ENCODE data around the gene CIRBP.
"Not testable (repeated sequence)": the region's sequence is repeated elsewhere in the genome, so short reads cannot be mapped to it uniquely, and the experiment has no call there.

The CIRBP gene

DNA sequence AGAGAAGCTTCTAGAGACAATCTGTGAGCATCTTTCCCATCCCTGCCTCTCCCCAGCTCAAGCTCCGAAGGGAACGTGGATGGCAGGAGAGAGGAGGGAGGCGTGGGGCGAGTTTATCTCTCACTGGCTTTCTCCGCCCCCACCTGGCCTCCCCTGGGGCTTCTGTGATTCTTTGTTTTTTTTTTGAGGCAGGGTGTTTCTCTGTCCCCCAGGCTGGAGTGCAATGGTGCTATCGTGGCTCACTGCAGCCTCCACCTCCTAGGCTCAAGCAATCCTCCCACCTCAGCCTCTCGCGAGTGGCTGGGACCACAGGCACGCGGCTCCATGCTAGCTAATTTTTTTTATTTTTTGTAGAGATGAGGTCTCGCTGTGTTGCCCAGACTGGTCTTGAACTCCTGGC is 39.6 kb downstream of the CIRBP start:
- DNase-seq (ENCODE audit: low read depth, low spot score) = no peak

DNA sequence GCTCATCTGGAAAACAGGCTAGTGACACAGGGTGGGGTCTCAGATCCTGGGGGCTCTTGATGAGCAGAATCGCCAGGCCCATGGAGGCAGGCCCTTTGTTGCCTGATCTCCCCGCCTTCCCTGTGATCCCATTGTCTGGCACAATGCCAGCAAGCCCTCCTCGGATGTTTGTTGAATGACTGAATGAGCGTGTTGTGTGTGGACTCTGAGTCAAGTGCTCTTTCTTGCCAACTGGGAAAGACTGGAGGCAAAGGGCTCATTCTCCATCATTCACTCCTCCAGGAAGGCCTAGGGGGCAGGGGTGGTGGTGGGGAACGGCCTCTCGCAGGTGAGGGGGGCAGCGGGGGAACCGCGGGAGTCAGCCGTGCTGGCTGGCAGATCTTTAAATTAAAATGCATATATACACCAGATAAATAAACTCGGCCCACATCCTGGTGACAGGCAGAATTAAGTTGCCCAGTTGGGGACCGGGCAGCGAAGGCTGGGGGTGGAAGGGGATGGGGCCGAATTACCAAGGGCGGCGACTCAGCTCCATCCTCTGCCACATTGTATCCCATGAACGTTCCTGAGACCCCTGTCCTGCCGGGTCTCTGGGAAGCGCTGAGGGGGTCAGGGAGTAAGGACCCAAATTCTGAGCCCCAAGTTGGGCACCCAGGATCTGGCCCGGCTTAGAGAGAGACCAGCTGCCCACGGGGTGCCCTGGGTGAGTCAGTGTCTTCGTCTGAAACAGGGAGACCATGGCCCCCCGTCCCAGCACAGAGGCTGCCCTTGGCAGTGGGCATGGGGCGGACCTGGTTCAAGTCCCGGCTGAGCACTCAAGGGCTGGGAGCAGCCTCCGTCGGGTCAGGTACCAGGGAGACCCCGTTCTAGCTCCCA is 41.1 kb downstream of the CIRBP start:
- no peak for DNase-seq (ENCODE audit: low read depth, low spot score)

DNA sequence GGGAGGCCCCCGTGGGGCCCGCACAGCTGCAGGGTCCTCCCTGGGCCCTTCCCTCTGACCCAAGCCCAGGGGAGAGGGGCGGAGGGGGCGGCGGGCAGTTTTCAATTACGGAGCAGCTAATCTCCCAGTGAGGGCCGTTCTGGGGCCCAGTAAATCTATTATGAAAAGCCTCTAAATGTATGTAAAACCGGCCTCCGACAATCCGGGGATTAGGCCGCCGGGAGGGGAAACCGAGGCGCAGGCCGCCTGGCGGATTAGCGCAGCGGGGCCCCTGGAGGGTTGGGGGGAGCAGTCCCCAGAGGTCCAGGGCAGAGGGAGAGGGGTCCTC is 41.7 kb downstream of the CIRBP start:
- DNase-seq (ENCODE audit: low read depth, low spot score) = no peak

DNA sequence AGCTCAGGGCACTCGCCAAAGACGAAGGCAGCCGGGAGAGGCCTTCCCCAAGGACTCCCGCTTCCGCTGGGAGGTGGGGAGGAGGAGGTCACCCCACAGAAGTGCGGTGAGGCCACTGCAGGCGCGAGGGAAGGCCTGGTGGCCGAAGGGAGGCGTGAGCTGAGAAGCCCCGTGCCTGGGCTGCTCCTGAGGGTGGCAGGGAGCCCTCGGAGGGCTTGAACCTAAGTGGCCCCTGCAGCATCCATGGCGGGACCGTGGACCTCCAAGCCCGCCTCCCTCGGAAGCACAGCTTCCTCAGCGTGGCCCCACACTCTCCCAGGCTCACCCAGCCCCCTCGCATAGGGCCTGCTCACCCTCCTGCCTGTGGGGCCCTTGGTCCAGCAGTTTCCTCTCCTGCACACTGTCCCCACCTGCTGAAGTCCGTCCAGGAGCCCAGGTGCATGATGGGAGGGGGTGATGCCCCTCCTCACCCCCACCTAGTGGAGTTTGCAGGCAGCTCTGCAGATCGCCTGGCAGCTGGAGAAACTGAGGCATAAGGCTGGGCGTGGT is 42.5 kb downstream of the CIRBP start:
- no peak for DNase-seq (ENCODE audit: low read depth, low spot score)

DNA sequence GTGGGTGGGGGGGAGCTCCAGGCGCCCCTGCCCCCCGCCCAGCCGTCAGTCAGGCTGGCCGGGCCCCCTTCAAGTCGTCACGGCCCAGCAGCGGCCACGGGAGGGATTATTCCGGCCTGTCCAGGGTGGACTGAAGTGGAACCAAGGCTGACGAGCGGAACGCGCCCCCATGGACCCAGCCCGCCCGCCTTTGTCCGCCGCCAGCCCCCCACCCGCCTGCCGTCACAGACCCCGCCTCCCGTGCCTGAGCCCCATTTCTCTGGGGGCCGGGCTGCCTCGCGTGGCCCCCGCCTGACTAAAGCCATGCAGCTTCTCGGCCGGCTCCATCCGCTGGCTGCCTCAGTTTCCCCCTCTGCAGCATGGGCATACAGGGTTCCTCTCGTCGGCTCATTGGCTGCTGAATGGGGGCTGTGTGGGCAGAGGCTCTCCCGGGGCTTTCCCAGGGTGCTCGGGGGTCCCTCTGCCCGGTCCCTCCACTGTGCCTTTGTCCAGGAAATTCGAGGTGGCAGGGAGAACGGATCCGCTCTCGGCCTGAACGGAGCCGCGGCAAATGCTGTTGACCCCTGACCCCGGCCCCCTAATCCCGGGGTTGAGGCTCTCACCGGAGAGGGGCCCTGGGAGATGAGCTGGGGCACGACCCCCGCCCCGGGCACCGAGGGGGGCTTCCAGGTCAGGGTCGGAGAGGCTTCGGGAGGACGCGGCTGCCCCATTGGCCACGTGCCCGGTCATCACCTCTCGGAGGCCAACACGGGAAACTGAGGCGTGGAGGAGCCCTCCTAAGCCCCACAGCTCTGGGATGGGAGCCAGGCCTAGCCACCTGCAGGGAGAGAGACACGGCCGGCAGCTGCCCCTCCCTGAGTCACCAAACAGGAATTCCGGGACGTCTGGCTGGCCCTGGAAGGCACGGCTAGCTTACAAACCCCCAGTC is 43.9 kb downstream of the CIRBP start:
- DNase-seq (ENCODE audit: low read depth, low spot score) = peak; percentile 75

DNA sequence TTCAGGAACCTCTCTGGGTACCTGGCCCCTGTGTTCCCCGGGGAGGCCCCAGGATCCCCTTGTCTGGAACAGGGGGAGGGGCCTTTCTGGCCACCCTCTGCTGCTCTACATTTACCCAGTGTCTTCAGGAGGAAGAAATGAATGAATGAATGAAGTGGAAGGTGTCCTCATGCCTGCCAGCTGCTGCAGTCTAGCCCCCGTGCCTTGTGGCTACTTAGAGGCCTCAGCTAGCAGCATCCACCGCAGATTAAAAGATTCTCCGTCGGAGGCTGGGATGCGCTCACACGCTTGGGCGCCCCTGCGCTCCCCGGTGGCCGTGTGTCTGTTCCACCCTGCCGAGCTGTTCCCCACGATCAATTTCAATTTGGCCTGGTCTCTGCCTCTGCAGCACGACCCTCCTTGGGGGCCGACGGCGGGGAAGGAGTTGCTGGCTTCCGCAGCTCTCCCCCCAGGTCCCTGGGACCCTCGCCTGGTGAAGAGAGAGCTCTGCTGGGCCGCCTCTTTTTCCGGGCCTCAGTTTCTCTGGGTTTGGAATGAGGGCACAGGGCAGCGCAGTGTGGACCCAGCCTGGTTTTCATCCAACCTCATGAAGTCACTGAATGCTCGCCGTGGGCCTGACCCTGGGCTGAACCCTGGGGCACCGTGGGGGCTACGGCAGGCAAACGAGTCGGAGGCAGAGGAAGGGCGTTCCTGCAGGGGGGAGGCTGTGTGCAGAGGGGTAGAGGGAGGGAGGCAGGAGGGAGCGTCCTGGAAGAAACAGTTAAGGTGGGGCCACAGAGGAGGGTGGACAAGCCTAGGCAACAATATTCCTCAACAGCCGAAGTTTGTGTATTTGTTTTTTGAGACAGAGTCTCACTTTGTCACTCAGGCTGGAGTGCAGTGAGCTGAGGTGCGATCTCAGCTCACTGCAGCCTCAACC is 44.8 kb downstream of the CIRBP start:
- DNase-seq (ENCODE audit: low read depth, low spot score) = no peak

DNA sequence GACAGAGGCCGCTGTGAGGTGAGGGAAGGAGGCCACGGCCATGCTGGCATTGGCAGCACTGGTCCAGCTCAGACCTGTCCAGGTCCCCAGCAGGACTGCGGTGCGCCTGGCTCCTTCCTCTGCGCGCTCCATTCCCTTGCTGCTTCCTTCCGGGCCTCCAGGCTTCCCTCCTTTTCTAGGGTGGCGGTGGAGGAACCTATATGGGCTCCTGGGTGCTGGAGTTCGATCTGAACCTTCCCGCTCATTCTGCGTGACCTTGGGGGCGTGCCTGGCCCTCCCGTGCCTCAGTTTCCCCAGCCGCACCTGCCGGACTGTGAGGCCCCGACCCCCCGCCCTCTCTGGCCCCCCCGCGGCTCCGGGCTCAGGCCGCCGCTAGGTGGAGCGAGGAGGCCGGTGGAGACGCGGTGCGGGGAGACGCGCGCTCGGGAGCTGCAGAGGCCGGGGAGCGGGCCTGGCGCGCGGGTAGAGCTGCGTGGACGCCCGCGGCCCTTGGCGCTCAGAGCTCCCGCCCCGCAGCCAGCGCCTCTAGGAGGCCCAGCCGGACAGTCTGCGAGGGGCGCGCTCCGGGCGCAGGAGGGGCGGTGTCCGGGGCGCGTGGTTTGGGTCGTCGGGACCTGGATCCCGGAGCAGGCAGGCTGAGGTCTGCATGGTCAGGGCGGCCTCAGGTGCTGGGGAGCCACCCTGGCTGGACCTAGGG is 46.5 kb downstream of the CIRBP start:
- peak; percentile 56 for DNase-seq (ENCODE audit: low read depth, low spot score)

DNA sequence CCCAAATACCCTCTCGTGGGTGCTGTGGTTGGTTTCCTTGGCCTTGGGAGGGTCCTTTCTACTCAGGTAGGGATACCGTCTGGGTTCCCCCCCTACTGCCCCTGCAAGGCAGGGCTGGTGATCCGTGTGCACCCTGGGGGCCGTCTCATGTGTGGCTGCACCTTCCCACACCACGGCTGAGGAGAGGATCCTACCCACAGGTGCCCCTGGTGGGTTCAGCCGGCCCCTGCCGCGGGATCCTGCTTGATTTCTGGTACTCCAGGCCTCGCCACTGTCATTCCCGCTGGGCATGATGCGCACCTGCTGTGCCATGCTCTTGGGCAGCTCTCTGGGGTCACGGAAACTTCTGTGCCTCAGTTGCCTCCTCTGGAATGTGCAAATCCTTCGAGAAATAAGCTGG is 47.3 kb downstream of the CIRBP start:
- DNase-seq (ENCODE audit: low read depth, low spot score) = no peak

DNA sequence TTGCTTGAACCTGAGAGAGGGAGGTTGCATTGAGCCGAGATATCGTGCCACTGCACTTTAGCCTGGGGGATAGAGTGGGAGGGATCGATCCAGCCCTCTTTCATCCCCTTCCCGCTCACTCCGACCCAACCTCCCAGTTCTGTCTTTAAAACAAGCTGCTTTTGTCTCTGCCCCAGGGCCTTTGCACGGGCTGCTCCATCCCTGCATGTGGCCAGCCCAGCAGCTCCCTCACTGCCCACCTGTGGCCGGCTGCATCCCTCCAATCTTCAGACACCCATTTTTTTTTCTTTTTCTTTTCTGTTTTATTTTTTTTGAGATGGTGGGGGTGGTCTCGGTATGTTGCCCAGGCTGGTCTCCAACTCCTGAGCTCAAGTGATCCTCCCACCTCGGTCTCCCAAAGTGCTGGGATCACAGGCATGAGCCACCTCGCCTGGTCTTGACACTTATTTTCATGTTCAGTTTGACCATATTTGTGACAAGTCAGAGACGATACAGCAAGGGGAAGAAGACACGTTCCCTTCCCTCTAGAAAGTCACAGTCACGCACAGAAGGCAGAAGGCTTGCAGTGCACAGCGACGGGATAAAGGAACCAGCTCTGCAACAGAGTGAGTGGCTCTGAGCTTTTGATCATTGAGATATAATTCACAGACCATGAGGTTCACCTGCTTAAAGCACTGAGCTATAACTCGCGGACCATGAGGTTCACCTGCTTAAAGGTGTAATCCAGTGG is 48.3 kb downstream of the CIRBP start:
- DNase-seq (ENCODE audit: low read depth, low spot score) = no peak

DNA sequence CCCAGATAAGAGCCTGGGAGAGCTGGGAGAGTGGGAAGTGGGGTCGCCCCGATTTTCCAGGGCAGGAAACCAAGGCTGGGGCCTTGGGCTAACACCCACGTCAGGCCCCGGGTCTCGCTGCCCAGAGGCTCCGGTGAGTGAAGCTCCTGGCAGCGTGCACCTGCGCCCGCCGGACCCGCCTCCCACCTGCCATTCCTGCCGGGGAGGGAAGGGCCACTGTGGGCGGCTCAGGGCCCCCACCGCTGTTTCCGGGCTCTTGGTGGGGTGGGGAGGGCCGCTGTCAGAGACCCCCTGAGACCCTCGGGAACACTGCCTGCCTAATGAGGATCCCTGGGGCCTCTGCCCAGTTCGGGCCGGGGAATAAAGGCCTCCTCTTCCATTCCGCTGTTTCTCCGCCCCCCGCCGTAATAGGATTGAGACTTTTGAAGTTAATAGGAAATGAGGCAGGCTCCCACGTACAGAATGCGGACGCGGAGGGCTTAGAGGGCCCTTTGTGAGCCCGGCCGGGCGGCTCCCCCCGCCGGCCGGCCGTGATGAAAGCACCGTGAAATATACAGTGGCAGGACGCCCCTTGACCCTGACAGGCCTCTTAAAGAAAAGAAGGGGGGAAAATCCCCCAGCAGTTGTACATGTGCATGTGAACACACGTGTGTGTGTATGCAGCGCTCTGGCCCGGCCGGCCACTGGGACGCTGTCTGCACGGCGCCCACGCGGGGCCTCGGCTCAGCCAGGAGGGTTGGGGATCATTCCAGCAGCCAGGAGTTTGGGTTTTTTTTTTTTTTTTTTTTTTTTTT is 49.7 kb downstream of the CIRBP start:
- no peak for DNase-seq (ENCODE audit: low read depth, low spot score)

DNA sequence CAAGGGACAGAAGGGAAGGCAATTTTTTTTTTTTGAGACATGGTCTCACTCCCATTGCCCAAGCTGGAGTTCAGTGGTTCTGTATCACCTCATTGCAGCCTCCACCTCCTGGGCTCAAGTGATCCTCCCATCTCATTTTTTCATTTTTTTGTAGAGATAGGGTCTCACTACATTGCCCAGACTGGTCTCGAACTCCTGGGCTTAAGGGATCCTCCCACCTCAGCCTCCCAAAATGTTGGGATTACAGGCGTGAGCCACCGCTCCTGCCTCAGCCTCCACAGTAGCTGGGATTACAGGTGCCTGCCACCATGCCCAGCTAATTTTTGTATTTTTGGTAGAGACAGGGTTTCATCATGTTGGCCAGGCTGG is 51.1 kb downstream of the CIRBP start:
- DNase-seq (ENCODE audit: low read depth, low spot score) = not testable (repeated sequence)

DNA sequence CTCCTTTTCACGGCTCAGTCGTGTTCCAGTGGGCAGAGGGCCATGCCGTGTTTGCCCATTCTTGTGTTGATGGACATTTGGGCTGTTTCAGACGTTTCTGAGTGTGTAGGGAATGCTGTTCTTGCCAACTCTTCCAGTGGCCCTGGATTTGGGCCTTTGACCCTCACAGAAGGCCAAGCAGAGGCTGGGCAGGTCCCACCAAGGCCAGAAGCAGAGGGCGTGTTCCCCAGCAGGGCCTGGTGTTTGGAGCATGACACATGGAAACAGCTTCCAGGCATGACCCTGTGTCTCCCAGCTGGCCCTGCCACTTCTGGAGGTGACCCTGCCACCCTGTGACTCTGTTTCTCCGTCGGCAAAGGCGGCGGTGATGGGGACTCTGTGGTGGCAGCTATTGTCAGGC is 52.4 kb downstream of the CIRBP start:
- no peak for DNase-seq (ENCODE audit: low read depth, low spot score)

DNA sequence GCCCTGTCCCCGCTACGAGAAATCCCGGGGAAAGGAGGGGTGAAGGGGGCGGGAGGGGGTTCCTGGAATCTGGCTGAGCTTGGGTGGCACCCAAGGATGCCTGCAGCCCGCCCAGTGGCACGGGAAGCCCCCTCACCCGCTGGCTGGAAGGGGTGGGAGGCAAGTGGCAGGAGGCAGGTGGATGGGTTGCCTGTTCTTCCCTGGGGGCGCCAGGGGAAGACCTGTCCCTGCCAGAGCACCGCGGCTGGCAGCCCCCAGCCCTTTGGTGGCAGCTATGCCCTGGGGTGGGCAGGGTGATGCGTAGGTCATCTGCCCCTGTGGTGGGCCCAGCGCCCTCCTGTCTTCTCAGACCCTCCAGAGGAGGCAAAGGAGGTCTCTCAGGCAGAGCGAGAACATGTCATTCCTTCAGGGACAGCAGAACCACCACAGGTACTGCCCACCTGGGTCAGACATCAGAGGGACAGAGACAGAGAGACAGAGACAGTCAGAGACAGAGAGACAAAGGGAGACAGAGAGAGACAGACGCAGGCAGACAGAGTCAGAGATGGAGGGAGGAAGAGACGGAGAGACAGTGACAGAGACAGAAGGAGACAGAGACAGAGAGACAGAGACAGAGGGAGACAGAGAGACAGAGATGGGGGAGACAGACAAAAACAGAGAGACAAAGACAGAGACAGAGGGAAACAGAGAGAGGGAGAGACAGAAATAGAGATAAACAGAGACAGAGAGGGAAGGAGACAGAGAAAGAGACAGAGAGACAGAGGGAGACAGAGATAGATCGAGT is 53.3 kb downstream of the CIRBP start:
- DNase-seq (ENCODE audit: low read depth, low spot score) = no peak

DNA sequence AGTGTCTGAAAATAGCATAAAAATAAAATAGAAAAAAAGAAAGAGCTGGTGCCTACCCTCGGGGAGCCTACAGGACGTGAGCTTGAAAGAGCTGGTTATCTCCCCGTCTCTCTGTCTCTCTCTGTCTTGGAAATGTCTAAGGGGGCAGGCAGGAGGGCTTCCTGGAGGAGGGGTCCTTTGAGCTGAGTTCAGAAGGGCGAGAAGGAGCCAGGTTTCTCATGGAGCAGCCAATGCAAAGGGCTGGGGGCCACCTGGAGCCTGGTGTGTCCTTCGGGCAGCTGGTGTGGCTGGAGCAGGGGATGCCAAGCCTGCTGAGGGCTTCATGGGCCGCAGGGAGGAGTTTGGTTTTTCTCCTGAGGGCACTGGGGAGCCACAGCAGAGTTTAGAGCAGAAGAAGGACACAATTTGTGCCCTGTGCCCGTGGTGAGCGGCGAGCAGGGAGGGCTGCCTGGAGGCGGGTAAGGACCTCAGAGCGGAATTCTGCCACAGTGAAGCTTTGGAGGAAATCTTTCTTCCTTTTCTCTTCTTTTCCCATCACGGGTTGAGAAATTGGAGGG is 55.2 kb downstream of the CIRBP start:
- no peak for DNase-seq (ENCODE audit: low read depth, low spot score)
